GM18526 (cell line): ENCODE data around the gene PFDN4.

ENCODE experiments used
- POLR2A ChIP-seq: IDR thresholded peaks from 3 replicates; pipeline ENCODE4 v1.6.1; 2011; ENCODE audit not compliant: insufficient read length; ENCODE audit errors: extremely low read depth

Gene PFDN4

DNA sequence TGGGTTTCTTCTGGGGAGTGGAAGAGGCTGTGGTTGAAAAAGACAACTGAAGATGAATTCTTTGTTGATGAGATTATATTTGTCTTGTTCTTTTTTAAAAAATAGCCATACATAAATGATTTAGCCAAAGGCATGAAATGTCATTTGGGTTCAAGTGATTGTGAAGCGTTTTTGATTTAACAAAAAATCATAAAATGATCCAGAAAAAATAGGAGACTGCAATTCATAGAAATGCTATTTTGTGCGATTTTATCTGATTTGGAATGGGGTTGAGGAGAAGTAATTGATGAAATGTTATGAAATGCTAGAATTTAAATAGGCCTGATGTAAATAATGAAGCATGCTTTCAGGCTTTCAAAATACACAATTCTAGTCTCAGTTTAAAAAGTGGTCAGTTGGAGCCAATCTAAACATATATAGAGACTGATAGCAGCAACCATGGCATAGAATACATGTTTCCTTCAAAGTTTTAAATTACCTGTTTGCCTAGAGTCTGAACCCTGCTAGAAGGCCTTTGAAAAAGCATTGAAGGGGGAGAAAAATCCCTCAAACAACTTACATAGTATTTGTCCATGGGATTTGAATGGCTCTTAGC is 21.8 kb downstream of the PFDN4 start:
- no peak for TF ChIP-seq POLR2A

DNA sequence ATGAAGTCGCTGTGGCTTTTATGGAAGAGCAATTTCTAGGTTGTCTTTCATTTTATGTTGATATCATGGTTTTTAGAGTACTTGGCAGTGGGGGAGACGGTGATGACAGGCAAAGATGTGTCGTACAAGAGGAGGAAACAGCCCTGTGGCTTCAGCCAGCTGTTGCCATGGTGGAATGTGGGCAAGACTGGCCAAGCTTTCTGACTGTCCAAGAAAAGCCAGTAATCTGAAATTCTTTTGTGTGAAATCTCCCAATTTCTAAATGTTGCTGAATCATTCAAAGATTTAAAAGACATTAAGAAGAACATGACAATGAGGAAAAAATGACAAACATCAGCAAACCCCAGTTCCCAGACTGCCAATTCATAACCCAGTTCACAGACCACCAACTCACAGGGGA is 23.1 kb downstream of the PFDN4 start:
- no peak for TF ChIP-seq POLR2A

DNA sequence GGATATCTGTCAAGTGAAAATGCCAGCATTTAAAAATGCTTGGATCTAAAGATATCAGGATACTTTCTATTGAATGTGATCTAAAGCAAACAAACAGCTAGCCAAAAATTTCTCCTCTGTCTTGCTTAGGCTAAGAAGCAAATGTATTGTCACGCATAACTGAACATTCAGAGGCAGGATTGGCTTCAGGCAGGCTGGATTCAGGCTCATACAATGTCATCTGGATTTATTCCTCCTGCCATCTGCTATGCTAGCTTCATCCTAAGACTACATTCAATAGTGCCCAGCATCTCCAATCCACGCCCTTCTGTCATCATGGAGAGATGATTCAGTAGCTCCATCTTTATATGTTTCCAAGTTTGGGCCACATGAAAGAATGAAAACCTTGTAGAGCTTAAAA is 27.1 kb downstream of the PFDN4 start:
- no peak for TF ChIP-seq POLR2A

DNA sequence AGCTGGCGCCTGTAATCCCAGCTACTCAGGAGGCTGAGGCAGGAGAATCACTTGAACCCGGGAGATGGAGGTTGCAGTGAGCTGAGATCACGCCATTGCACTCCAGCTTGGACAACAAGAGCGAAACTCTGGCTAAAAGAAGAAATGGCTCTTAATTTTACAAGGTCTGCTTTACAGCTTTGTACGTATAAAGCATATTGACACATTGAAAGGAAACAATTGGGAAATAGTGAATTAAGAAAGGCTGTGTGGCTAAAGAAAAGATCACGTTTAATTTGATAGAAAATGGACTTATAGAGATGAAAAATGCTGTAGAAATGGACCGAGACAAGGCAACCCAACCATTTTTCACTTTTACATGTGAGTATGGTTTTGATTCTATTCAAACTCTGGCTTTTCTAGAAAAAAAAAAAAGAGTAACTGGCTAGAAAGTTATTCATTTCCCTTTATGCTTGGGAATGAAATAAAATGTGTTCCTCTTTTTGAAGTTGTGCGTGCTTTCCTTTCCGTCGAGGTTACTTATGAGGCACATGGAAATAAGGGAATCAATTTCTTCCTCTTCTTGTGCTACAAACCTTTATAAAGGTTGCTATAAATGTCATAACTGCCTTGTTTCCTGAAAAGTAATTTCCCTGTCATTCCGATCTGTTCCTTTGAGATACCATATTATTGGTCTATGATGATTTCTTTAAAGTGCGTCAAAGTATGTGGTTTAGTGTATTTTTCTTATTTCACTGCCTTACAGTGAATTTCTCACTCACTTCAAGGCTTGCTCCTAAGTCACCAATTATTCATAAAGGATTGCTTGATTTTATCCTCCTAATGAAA is 29.4 kb downstream of the PFDN4 start:
- no peak for TF ChIP-seq POLR2A

DNA sequence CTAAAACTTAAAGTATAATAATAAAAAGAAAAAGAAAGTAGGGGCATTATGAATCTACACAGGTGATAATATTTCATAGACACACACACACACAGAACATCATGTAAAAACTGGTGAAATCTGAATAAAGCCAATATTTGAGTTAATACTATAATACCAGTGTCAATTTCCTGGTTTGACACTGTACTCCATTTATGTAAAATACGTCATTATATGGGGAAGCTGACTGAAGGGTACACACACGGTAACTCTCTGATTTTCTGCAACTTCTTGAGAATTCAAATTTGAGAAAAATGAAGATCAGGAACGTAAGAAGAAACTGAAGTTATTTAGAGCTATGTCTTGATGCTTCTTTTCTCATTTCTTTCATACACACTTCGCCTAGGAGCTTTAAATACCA is 36.2 kb downstream of the PFDN4 start:
- no peak for TF ChIP-seq POLR2A

DNA sequence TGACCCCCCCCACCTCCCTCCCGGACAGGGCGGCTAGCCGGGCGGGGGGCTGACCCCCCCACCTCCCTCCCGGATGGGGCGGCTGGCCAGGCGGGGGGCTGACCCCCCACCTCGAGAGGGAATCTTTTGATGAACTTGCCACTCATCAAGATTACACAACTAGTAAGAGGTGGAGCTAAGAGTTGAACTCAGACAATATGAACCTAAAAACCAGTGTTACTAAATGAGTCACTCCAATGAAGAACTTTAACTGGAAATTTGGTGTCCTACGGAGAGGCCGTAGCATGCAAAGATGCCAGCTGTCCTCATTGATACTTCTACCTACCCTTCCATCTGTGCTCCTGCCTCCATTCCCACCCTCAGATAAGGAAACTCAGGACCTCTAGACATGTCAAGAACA is 42.8 kb downstream of the PFDN4 start:
- TF ChIP-seq POLR2A = no peak

DNA sequence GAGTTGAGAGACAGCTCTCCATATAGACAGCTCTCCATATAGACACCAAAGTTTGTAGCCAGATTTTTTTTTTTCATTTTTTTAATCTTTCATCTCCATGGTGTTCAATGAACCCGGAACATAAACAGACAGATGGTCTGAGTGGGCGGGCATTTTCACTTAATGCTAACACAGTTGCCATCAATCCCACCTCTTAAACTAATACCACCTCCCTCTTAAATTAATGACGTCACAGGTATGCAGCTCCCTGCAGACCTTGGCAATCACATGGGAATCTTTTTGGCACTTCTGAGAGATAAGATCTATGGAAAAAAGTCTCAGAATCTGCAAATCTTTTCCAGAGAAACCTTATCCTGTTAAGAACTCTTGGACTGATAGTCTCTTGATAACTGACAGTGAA is 43.2 kb downstream of the PFDN4 start:
- TF ChIP-seq POLR2A = no peak

DNA sequence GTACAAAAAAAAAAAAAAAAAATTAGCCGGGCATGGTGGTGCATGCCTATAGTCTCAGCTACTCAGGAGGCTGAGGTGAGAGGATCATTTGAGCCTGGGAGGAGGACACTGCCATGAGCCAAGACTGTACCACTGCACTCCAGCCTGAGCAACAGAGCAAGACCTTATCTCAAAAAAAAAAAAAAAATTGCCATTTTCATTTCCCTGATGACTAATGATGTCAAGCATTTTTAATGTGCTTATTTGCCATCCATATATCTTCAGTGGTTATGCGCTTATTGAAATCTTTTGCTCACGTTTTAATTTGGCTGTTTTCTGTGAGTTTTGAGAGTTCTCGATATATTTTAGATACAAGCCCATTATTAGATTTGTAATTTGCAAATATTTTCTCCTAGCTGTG is 46.7 kb downstream of the PFDN4 start:
- no peak for TF ChIP-seq POLR2A

DNA sequence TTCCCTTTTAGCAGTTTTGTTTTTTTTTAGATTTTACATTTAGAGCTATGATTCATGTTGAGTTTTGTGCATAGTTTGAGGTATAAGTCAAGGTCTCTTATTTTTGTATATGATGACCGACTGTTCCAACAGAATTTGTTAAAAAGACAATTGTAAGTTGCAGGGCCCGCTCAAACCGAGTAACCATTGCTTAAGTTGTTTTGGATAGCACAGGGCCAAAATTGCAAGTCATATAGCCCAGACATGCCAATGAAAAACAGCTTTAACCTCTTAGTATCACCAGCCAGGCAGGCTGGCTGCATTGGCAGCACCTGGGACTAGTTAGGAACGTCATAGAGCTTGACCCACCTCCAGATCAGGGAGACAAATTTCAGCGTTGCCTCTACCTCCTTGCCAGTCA is 47.3 kb downstream of the PFDN4 start:
- no peak for TF ChIP-seq POLR2A

DNA sequence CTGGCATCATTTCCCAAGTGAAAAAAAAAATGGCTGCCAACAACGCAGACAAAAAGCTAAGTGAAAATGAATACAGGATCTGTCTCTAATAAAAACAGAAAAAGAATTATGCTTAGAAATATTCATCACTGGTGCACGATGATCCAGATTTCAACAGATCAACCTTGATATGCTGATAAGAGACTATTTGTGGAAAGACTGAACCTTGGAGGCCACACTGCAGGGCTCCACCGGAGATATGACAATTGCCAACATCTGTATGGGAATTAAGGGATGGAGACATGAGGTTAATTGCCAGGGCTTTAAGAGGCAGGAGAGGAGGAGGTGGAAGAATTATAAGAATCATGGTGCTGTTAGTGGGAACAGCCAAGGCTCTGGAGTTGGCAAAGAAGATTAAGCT is 48.3 kb downstream of the PFDN4 start:
- no peak for TF ChIP-seq POLR2A

DNA sequence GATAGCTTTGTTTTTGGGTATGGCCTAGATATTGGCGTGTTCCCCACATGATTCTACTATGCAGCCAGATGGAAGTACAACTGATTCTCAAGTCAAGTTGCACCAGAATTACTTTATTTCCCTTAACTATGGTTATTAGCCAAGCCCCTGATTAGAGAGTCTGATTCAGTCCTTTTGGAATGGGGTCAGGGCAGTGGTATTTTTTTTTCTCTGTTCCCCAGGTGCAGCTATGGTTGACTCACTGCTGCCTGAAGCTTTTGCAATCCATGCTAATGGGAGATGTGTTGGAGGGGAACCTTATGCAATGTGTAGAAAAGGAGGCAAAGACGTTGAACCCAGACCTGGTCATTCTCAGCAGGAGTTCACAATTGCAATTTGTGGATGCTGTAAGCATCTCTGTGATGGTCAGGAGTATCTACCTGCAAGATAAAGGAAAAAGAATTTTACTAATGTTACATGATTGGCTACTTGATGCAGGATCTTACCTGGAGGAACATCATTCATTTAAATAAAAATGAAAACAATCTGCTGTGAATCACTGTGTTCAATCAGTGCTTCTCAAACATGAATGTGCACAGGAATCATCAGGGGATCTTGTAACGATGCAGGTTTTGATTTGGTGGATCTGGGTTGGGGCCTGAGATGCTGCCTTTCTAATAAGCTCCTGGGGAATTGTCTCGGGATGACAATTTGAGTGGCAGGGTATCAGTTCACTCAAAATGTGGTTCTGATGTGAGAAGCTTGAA is 49.4 kb downstream of the PFDN4 start:
- no peak for TF ChIP-seq POLR2A

DNA sequence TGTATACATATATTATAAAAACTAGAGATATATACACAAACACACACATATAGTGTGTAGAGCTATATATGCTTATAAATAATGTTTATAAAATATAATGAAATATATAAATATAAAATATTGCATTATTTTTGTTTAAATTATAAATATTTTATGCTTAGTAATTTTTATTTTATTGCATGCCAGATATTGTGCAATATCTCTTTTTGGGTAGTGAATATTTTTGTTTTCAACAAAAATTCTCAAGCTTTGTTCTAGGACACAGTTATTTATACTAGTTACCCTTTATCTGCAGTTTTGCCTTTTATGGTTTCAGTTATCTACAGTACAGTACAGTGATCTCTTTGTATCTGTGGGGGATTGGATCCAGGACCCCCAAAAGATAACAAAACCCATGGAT is 52.2 kb downstream of the PFDN4 start:
- no peak for TF ChIP-seq POLR2A

DNA sequence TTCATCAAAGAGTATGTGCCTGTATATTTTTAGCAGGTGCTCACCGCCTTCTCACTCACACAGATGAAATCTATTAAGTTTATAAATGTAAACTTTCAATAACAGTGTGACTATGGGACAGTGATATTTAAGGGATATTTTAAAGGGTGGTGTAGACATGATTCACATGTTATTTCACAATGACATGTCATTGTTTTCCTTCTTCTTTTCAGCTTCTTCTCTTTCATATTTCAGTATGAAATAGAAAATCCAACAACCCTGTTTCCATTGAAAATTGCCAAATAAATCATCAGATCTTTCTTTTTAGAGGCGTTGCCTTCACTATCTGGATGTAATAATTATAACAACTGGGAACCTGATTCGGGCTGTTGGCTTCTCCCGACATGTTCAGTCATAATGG is 54.8 kb downstream of the PFDN4 start:
- TF ChIP-seq POLR2A = no peak

DNA sequence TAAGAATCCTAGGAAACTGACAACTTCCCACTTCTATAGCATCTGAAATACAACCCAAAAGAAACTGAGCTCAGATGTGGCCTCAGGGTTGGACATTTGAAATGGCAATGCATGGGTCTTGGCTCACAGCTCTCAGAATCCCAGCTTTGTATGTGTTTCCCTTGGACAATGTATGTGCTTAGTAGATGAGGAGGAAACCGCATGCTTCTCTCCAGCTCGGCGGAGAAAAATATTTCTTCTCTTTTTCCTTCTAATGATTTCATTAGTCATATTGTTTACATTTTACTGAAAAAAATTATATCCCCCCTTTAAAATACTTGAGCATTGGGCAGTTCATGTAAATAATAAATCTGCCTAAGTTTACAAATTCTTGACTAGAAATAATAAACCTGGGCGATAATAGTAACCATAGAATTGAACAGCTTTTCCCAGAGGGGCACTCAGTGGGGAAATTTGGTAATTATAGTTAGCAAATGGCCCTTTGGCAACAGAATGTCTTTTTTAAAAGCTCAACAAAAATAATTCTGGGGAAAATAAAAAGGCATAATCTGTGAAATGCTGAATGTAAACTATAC is 55.3 kb downstream of the PFDN4 start:
- TF ChIP-seq POLR2A = no peak

DNA sequence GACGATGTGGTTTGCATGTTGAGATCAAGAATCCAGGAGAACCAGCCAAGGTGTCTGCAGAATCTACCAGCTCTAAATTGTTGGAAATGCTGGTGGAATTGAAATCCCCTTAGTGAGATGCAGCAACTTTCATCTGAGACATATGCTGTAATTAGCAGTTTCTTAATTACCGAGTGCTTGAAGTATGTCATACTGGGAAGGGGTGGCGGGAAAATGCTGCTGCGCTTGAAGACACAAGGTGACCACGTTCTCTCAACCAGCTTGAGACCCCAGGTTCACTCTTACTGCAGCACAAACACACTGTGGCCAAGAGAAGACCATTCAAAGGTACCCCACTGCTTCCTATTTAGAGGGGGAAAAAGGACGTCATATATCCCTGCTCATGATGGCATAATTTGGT is 59.0 kb downstream of the PFDN4 start:
- no peak for TF ChIP-seq POLR2A

DNA sequence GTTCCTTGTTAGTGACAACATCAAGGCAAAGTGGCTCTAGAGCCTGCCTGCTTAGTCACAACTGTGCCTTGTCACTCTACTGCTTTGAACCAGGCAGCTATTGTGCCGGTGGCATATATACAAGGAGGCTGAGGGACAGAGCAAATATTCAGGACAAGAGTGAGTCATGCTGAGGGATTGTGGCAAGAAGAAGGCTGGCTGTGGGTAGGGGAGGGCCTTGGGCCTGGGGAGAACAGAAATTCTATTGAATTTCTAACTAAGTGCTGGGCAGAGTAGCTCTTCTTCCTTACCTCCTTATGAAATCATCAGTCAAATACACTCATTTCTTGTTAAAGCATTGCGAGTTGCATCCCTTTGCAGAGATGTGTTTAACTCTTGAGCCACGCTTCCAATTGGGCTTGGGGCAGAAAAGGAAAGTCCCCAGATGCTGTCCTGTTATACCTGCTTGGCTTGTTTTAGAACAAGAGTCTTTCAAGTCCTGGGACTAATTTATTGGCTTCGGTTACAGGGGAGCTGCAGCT is 59.7 kb downstream of the PFDN4 start:
- no peak for TF ChIP-seq POLR2A
